D341Med (cell line): ENCODE data around the gene ZC3H7B.
A peak's percentile ranks its signal among the peaks of the same experiment; 100 is the strongest.
"Not testable (repeated sequence)": the region's sequence is repeated elsewhere in the genome, so short reads cannot be mapped to it uniquely, and the experiment has no call there.

Experiments used
- DNase-seq: peaks from one replicate; pipeline ENCODE4 v3.0.0; 2012; ENCODE audit warnings: low spot score

Gene ZC3H7B

GRCh38 chr22:41382610-41383009 lies 81.3 kb downstream of the ZC3H7B start:
- no peak for DNase-seq

DNA sequence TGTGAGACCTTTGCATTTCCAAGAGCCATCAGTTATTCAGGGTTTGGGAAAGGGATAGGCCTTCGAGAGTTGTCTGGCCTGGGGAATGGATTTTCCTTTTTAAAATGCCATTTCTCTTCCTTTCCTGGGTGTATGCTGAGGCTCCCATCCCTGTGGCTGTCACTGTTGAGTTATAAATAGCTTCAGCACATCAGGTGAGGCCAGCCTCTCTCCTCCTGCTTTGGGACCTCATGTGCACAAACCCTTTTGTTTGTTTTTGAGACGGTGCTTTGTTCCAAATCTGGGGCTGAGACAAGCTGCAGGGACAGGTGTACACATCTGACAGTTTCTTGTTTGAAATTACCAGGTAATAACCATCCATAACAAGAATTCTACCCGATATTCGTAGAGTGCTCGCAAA lies 81.8 kb downstream of the ZC3H7B start:
- DNase-seq, result no peak

DNA sequence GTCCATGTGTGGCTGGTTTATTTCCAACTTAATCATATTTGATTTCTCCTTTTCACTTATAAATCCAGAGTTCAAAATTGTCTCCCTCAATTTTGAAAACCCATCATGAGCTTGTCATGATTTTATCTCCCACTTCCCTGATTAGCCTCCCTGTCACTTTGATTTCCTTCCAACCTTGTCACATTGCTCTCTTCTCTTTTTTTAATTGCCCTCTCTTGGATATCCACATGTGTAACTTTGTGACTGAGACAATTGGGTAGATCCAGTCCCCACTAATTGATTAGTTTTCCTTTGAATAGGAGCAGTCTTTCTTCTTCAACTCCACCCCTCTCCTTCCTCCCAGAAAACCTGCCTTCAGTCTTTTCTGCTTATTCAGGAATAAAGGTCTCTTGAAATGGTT lies 82.8 kb downstream of the ZC3H7B start:
- no peak for DNase-seq

DNA sequence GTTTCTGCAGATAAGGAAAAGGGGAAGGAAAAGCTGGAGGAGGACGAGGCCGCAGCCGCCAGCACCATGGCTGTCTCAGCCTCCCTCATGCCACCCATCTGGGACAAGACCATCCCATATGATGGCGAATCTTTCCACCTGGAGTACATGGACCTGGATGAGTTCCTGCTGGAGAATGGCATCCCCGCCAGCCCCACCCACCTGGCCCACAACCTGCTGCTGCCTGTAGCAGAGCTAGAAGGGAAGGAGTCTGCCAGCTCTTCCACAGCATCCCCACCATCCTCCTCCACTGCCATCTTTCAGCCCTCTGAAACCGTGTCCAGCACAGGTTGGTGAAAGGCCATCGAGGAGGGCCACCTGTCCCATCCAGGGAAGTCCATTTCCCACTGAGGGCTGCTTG lies 86.0 kb downstream of the ZC3H7B start:
- DNase-seq, result no peak

GRCh38 chr22:41394012-41394356 lies 92.7 kb downstream of the ZC3H7B start:
- no peak for DNase-seq

DNA sequence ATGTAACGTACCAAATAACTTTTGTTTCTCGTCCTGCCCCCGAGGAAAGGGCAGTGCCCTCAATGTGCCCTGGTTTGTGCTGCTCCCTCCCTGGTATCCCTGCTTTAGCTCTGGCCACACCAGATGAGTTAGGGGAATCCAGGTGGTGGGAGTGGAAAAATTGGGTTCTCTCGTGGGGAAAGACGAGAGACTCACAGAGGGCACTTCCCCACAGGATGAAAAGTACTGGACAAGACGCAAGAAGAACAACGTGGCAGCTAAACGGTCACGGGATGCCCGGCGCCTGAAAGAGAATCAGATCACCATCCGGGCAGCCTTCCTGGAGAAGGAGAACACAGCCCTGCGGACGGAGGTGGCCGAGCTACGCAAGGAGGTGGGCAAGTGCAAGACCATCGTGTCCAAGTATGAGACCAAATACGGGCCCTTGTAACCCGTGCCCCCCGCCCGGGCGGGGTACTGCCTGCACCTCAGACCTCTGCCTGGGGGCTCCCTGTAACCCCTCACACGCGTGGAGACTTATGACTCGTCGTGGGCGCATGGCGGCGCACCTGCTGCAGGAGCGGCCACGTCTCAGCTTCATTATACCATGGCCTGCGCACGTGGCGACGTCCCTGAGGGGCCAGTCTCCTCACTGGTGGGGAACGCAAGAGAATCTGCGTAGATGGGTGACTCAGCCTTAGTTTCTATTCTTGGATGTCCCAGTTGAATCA lies 94.4 kb downstream of the ZC3H7B start:
- no peak for DNase-seq

DNA sequence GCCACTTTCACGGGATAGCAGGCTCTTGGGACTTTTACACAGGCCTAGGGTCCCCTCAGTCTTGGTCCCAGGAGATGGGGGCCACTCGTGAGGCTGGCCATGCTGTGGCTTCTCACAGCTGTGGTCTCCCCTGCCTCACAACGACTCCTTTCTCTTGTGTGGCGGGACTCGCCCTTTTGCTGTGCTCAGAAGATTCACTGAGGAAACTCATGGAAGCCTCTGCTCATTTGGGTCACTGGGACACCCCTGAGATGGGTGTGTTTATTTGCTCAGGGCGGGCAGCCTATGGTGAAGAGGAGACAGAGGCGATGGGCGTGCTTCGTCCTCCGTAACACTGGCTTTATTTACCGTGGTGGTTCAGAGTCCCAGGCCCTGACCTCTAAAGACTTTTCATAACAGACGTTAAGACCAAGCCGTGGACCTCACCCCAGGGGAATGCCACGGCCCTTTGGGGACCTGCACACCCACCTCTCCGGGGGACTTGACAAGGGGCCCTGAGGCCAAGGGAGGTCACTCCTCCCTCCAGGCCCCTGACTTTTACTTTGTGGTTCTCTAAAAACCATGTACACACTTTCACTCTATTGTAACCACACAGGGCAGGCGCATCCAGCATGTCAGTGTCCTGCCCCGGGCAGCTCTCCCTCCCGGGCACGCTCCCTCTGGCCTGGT lies 96.0 kb downstream of the ZC3H7B start:
- DNase-seq, result no peak

DNA sequence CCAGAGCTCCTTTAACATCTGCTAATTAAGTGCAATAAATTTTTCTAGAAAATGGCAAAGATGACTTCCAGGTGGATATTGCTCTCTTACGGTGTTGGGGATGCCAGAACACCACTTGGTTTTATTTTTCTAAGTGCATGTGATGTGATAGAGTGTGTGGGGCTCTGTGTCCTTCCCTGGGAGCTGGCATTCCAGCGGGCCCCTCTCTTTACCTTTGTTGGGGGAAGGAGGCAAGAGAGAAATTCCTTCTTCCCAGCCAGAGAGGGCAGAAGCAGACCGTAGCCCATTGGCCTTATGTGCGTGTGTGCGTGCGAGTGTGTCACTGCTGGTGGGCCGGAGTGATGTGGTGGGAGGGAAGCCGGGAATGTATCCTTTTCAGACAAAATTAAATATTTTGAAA lies 97.6 kb downstream of the ZC3H7B start:
- no peak for DNase-seq

DNA sequence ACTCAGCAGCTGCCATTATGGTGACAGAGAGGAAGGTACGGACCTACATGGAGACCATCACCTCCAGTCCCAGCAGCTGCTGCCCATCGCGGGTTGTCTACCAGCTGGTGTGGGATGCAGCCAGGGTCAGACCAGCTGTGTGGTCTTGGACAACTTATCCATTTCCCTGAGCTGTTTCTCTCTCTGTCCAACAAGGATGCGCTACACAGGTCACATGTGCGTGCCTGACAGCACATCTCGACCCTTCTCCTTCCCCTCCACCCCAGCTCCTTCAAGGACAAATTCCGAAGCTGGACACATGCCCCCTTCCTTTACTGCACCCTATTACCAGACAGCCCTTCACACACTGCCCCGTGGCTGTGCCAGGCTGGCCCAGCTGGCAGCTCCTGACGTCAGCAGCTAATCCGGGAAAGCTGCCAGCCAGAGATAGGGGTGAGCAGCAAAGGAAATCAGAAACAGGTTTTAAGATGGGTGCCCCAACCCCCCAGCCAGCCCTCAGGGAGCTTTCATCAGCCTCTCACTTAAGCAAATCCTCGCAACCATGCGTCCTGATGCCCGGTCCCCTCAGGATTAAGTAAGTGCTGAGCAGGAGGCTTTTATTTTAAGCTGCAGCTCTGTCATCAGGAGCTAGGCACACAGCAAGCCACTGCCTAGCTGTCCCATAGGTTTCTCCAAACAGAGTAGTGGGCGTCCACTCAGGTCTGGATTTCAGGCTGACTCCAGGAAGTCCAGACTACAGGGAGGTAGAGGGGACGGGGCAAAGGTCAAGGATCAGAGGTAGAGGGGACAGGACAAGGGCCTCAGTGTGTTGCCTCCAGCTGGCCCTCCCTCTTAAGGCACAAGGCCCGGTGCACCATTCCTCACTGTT lies 100.7 kb downstream of the ZC3H7B start:
- peak; percentile 94 for DNase-seq

- not testable (repeated sequence) for DNase-seq
Observed at GRCh38 chr22:41402851-41403250, 101.5 kb downstream of the ZC3H7B start.

DNA sequence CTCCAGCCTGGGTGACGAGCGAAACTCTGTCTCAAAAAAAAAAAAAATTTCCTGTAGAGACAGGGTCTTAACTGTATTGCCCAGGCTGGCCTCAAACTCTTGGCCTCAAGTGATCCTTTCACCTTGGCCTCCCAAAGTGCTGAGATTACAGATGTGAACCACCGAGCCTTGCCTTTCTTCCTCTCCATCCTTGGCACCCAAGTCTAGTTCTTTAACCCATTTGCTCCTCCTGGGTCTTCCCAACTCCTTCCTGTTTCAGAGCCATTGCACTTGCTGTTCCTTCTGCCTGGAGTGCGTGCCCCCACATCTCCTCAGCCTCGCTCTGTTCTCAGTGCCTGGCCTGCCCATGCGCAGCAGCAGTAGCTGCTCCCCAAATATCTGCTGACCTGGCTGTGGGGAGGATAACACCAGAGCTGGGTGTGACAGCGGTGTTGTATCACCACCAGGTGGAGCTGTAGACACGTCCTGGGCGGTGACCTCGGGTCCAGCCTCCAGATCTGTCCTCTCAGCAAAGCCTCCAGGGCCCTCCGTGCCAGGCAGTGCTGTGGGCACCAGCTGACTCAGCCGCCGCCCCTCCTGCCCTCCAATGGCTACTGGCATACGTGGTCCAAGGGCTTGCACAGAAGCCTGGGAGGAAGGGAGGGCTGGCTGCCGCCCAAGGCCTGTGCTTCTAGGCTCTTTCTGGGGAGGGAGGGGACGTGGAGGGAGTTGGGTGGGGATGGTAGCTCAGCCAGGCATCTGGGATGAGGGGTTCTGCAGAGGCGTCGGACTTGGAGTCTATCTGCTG lies 102.4 kb downstream of the ZC3H7B start:
- DNase-seq, result peak; percentile 91

DNA sequence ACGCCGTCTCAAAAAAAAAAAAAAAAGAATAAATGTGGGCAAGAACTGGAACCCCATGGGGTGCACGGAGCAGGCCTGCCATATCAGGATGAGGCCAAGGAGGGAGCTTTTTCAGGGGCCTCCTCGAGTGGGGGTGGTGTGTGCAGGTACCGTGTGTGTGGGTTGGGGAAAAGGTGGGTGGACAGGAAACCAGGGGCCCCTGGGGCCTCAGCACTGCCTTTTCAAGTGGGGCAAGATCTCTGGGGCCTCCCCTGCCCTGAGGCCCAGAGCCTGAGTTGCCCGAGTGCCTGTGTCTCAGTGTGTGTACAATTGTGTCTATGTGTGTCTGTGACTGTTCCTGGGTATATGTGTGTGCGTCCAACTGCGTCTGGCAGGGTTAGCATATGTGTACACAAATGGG lies 104.3 kb downstream of the ZC3H7B start:
- DNase-seq, result no peak

- DNase-seq, result no peak
Observed at GRCh38 chr22:41406410-41406809, 105.1 kb downstream of the ZC3H7B start.

DNA sequence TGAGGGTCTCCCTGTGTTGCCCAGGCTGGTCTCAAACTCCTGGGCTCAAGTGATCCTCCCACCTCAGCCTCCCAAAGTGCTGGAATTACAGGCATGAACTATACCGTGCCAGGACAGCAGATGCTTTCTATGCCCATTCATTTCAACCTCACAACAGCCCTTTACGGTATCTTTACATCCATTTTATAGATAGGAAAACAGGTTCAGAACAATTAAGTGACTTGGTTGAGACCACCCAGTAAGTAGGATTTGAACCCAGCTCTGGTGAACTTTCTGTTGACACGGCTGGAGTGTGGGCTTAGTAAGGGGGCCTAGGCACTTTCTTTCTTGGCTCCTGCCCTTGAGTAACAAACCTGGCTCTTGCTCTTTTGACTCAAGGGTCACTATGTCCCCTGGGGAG lies 106.1 kb downstream of the ZC3H7B start:
- DNase-seq, result no peak

DNA sequence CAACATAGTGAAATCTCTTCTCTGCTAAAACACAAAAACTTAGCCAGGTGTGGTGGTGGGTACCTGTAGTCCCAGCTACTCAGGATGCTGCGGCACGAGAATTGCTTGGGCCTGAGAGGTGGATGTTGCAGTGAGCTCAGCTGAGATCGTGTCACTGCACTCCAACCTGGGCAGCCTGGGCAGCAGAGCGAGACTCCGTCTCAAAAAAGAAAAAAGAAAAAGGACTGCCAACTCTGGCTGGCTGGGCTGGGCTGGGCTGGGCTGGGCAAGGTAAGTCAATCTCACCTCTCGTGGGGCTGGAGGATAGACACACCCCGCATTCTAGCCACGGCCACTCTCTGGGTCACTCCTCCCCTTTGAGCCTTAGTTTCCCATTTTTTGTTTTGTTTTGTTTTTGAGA lies 107.3 kb downstream of the ZC3H7B start:
- DNase-seq, result no peak
